Panc1 (cell line): ENCODE measurements around the gene HCRTR1. TPM values are rescaled to one million over a fixed set of nuclear protein-coding genes. Genes with fewer than 3 reads are reported as not detected.

Source experiments
- ATAC-seq: fragments of 200-7000 bp; cut with Tn5 transposase; 2 replicates; pipeline ENCODE4 v1.9.1; 2020; ENCODE audit warnings: mild to moderate bottlenecking, moderate library complexity
- BruUV-seq: library from RNA; stranded (reverse); fragments of 400-500 nt; replicated peaks from 2 replicates; lab custom pipeline; 2021; lab: Mats Ljungman, UMichigan
- CTCF ChIA-PET: fragments of 300-600 bp; sonication (Branson Sonifier 250); formaldehyde crosslinking; loops from one replicate; lab custom pipeline; 2022; ENCODE audit warnings: antibody characterized with exemption; lab: Charles Lee
- POLR2A ChIA-PET: fragments of 300-600 bp; sonication (Branson Sonifier 250); formaldehyde crosslinking; loops from one replicate; lab custom pipeline; 2022; ENCODE audit warnings: antibody characterized with exemption; lab: Charles Lee
- DNase-seq: peaks from one replicate; pipeline ENCODE4 v3.0.0-alpha.2; 2010; ENCODE audit warnings: low read depth, low spot score
- H3K27ac ChIP-seq: 2 replicates; pipeline ENCODE4 v1.5.1; 2011; ENCODE audit warnings: mild to moderate bottlenecking, low read length, inconsistent platforms
- H3K27me3 ChIP-seq: fragments of 200-500 bp; sonication (Bioruptor generic); 2 replicates; pipeline ENCODE4 v1.6.0; 2014; ENCODE audit warnings: low read length, inconsistent platforms; ENCODE audit not compliant: control insufficient read depth, insufficient read depth
- H3K36me3 ChIP-seq: fragments of 200-500 bp; sonication (Bioruptor generic); 2 replicates; pipeline ENCODE4 v1.5.1; 2014; ENCODE audit warnings: inconsistent platforms, mild to moderate bottlenecking, low read length, moderate library complexity; ENCODE audit not compliant: control insufficient read depth, insufficient read depth
- H3K4me1 ChIP-seq: 2 replicates; pipeline ENCODE4 v1.5.1; 2011; ENCODE audit warnings: inconsistent platforms, mild to moderate bottlenecking, low read length, moderate library complexity; ENCODE audit not compliant: control insufficient read depth, insufficient read depth
- H3K4me3 ChIP-seq, 2 experiments: 2 replicates each; pipeline ENCODE4 v1.5.1; 2011 to 2012; ENCODE audit warnings: low read depth in 2 of 2, low read length in 2 of 2, mild to moderate bottlenecking in 2 of 2, inconsistent platforms in 1 of 2, moderate library complexity in 1 of 2
- H3K9me3 ChIP-seq: fragments of 200-500 bp; sonication (Bioruptor generic); 2 replicates; pipeline ENCODE4 v1.5.1; 2014; ENCODE audit warnings: low read depth, mild to moderate bottlenecking, inconsistent platforms, low read length, moderate library complexity; ENCODE audit not compliant: control insufficient read depth, insufficient read depth
- CTCF ChIP-seq: fragments of 450-650 bp; IDR thresholded peaks from 2 replicates; pipeline ENCODE4 v1.5.1; 2017; ENCODE audit warnings: mild to moderate bottlenecking
- POLR2AphosphoS5 ChIP-seq: IDR thresholded peaks from 2 replicates; pipeline ENCODE4 v1.6.1; 2012; ENCODE audit warnings: mild to moderate bottlenecking, low read depth, low read length, moderate library complexity
- REST ChIP-seq, 2 experiments: IDR thresholded peaks; 2 replicates each; pipeline ENCODE4 v1.6.1; 2011 to 2012; ENCODE audit warnings: low read depth in 2 of 2, control low read depth in 1 of 2, low read length in 1 of 2, mild to moderate bottlenecking in 1 of 2, moderate library complexity in 1 of 2; ENCODE audit not compliant: insufficient read depth in 1 of 2
- SIN3A ChIP-seq: IDR thresholded peaks from 2 replicates; pipeline ENCODE4 v1.6.1; 2012; ENCODE audit warnings: low read depth, mild to moderate bottlenecking, low read length, moderate library complexity, borderline replicate concordance; ENCODE audit not compliant: insufficient read depth
- TCF7L2 ChIP-seq: IDR thresholded peaks from 2 replicates; pipeline ENCODE4 v1.6.1; 2011; ENCODE audit warnings: mild to moderate bottlenecking, low read depth, low read length, inconsistent platforms
- in situ Hi-C: cut with HindIII; loops from 2 replicates; pipeline ENCODE4 v1.10.0; 2016; ENCODE audit warnings: low sequenced_read_pairs, low pct_unique_long_range_greater_than_20kb
- intact Hi-C: fragments of 100-400 bp; cut with micrococcal nuclease; formaldehyde crosslinking; loops from one replicate; pipeline ENCODE4 v1.10.0; 2022; ENCODE audit not compliant: unreplicated experiment
- total RNA-seq: library from RNA; stranded (reverse); gene quantifications from one replicate; pipeline ENCODE4 v1.2.1, GENCODE V29; 2021; ENCODE audit not compliant: unreplicated experiment

Gene HCRTR1
- total RNA-seq, 1 experiment from 2014 or later, result 0.18 TPM

DNA sequence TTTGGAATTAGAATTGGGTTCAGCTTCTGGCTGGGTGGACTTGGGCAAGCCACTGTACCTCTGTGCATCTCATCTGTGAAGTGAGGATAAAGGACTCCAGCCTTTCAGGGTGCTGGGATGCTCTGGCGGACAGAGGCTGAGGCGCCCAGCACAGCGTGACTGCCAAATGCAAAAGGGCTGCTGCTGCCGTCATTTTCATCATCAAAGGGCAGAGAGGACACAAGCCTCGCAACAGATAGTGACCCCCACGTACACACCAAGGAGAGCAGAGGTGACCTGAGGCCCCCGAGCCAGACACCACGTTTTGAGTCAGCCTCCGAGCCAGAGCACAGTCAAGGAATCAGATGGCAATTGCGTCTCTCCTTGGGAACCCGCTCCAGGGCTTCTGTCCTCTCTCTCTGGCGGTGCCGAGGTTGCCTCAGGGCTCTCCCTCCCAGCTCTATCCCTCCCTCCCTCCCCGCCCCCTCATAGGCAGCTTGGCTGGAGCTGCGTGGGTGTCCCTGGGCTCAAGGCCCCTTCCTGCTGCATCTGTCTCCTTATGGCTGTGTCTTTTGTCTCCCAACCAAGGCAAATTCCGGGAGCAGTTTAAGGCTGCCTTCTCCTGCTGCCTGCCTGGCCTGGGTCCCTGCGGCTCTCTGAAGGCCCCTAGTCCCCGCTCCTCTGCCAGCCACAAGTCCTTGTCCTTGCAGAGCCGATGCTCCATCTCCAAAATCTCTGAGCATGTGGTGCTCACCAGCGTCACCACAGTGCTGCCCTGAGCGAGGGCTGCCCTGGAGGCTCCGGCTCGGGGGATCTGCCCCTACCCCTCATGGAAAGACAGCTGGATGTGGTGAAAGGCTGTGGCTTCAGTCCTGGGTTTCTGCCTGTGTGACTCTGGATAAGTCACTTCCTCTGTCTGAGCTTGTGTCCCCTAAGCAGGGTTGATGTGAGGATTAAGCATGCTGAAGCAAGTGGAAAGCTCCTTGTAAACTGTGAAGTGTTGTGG lies 9.0 kb downstream of the HCRTR1 start:
- no peak overlapping the region for H3K4me3 ChIP-seq
- ChIA-PET POLR2A (no interaction called here), CTCF (interaction anchor here (0.6 kb wide), 1 partner anchor 163 kb away, joined by 3 read pairs; no protein-coding TSS in a partner anchor)
- 0 out of 2 replicates have a peak, but pooled peaks cover 3% of the 10 kb centered on the region for H3K36me3 ChIP-seq
- H3K4me1 ChIP-seq, result no peaks in the 10 kb centered on the region
- no peak overlapping the region for H3K27ac ChIP-seq
- in situ Hi-C loops (no loop called here), intact Hi-C loops (no loop called here)
- ATAC-seq, result no peak
- H3K9me3 ChIP-seq, result no peaks in the 10 kb centered on the region
- no peak for DNase-seq
- no peaks in the 10 kb centered on the region for H3K27me3 ChIP-seq
- BruUV-seq, result no TSS peak
- TF ChIP-seq SIN3A, result no peak
- no peak for TF ChIP-seq POLR2AphosphoS5

DNA sequence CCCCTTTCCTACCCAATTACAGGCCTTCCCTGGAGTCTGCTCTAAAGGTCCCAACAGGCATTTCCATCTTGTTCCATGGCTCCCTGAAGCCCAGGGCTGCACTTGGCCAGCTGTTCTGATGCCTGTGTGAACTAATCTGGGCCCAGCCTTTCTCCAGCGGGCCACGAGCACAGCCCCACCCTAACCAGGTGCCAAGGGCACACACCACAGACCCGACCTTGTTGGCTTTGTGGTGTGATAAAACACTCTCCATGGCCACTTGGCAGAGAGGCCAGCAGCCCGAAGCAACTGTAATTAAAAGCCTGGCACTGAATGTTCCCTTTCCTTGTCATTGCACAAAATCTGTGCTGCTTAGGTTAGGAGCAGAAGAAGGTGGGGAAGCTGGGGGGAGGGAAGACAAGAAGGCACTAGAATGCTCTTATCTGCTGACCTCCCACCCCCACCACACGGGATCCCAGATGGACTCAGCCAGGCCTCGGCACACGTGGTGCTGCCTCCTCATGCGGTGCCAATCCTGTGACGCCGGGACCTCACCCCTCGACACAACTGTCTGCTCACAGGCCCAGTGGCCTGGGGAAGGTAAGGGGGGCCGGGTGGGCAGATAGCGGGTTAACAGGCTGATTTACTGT lies 9.9 kb downstream of the HCRTR1 start:
- TF ChIP-seq POLR2AphosphoS5 (no peak), SIN3A (no peak), TCF7L2 (no peak), CTCF (no peak), REST (IDR thresholded peaks at IDR 0.05; ENCODE audit: insufficient read depth in 1 of 2, low read depth in 2 of 2, low read length in 1 of 2) (no peak)
- Histone ChIP-seq H3K9me3 (no peaks in the 10 kb centered on the region), H3K27me3 (no peaks in the 10 kb centered on the region), H3K27ac (no peak overlapping the region), H3K4me3 (no peak overlapping the region), H3K36me3 (0 out of 2 replicates have a peak, but pooled peaks cover 6% of the 10 kb centered on the region), H3K4me1 (no peaks in the 10 kb centered on the region)
- intact Hi-C loops (no loop called here), in situ Hi-C loops (no loop called here)
- ChIA-PET POLR2A (no interaction called here), CTCF (no interaction called here)
- ATAC-seq, result no peak
- DNase-seq, result no peak
- BruUV-seq, result no TSS peak
